Measurements from ENCODE around the gene BDKRB2.
A peak's percentile ranks its signal among the peaks of the same experiment; 100 is the strongest.

The BDKRB2 gene

GRCh38 chr14:96204151-96205058, at the start of gene BDKRB2:
BDKRB2 (plus strand) TSS chr14:96204839; CDS start chr14:96237108, 32,269 bp downstream.
- Histone ChIP-seq H3K27ac (peak within 1 kb of the TSS; percentile 7 to 81), H3K4me3 (peak within 1 kb of the TSS; percentile 68)
- TF ChIP-seq CTCF (IDR thresholded peaks at IDR 0.05) = no peak
- DNase-seq (ENCODE audit: low spot score) = no peak

- Histone ChIP-seq H3K27ac (no peak overlapping the region), H3K4me3 (no peak overlapping the region)
- no peak for TF ChIP-seq CTCF (IDR thresholded peaks at IDR 0.05)
- no peak for DNase-seq (ENCODE audit: low spot score)
These were observed 49.7 kb upstream of the BDKRB2 start for GRCh38 chr14:96154900-96155299.

- no peak overlapping the region for H3K4me3 ChIP-seq
- DNase-seq (ENCODE audit: low spot score) = no peak
- no peak for TF ChIP-seq CTCF (IDR thresholded peaks at IDR 0.05)
- H3K27ac ChIP-seq = no peak overlapping the region
These were observed 47.6 kb upstream of the BDKRB2 start for GRCh38 chr14:96156804-96157760.

GRCh38 chr14:96158735-96159134, 45.9 kb upstream of the BDKRB2 start:
- Histone ChIP-seq H3K4me3 (no peak overlapping the region), H3K27ac (no peak overlapping the region)
- TF ChIP-seq CTCF (IDR thresholded peaks at IDR 0.05) = no peak
- DNase-seq (ENCODE audit: low spot score) = no peak

- peak; percentile 46 for DNase-seq (ENCODE audit: low spot score)
- Histone ChIP-seq H3K27ac (no peak overlapping the region), H3K4me3 (no peak overlapping the region)
- no peak for TF ChIP-seq CTCF (IDR thresholded peaks at IDR 0.05)
These were observed 44.3 kb upstream of the BDKRB2 start for GRCh38 chr14:96160076-96160912.

GRCh38 chr14:96160913-96161310, 43.7 kb upstream of the BDKRB2 start:
- peak; percentile 31 for DNase-seq (ENCODE audit: low spot score)
- Histone ChIP-seq H3K4me3 (no peak overlapping the region), H3K27ac (no peak overlapping the region)
- TF ChIP-seq CTCF (IDR thresholded peaks at IDR 0.05) = no peak

Data from coronary artery (tissue), 2 donors.